Measurements from ENCODE around the gene NIN. TPM values are rescaled to one million over a fixed set of nuclear protein-coding genes. Genes with fewer than 3 reads are reported as not detected.
A peak's percentile ranks its signal among the peaks of the same experiment; 100 is the strongest.

Gene NIN
- total RNA-seq, 1 donor from 2014 or later = 25.2 TPM

GRCh38 chr14:50783563-50783962 is 47.4 kb downstream of the NIN start:
- intact Hi-C loops (cut with DNase I) = no loop called here
- peaks cover 0 to 6% of the 10 kb centered on the region in 2 donors for H3K36me3 ChIP-seq
- no peak for TF ChIP-seq CTCF (IDR thresholded peaks at IDR 0.05)

GRCh38 chr14:50780393-50780792 is 50.6 kb downstream of the NIN start:
- H3K4me1 ChIP-seq = peaks cover 3 to 11% of the 10 kb centered on the region in 2 donors
- H3K9me3 ChIP-seq = no peaks in the 10 kb centered on the region
- no peak overlapping the region for H3K27ac ChIP-seq
- TF ChIP-seq CTCF (IDR thresholded peaks at IDR 0.05) = no peak
- H3K27me3 ChIP-seq = no peaks in the 10 kb centered on the region
- no peak overlapping the region for H3K4me3 ChIP-seq
- intact Hi-C loops (cut with DNase I) = no loop called here
- no peak for DNase-seq (ENCODE audit: low spot score in 2 of 2)
- H3K36me3 ChIP-seq = peaks cover 0 to 5% of the 10 kb centered on the region in 2 donors

More at GRCh38 chr14:50783563-50783962, 47.4 kb downstream of the NIN start:
- H3K4me3 ChIP-seq = no peak overlapping the region
- no peak overlapping the region for H3K27ac ChIP-seq
- DNase-seq (ENCODE audit: low spot score in 2 of 2) = no peak
- H3K27me3 ChIP-seq = no peaks in the 10 kb centered on the region
- no peaks in the 10 kb centered on the region for H3K9me3 ChIP-seq
- H3K4me1 ChIP-seq = no peaks in the 10 kb centered on the region

GRCh38 chr14:50778721-50779483 is 52.1 kb downstream of the NIN start:
- no peak for DNase-seq (ENCODE audit: low spot score in 2 of 2)
- Histone ChIP-seq H3K36me3 (no peaks in the 10 kb centered on the region), H3K27me3 (no peaks in the 10 kb centered on the region), H3K4me3 (no peak overlapping the region), H3K4me1 (peaks cover 6 to 11% of the 10 kb centered on the region in 2 donors), H3K27ac (no peak overlapping the region), H3K9me3 (no peaks in the 10 kb centered on the region)
- TF ChIP-seq CTCF (IDR thresholded peaks at IDR 0.05) = no peak
- intact Hi-C loops (cut with DNase I) = loop anchor here (1.0 to 10.0 kb wide), 4 partner anchors 83 to 457 kb away; partner anchors contain the start of gene PYGL

GRCh38 chr14:50776522-50776921 is 54.4 kb downstream of the NIN start:
- TF ChIP-seq CTCF (IDR thresholded peaks at IDR 0.05) = no peak
- intact Hi-C loops (cut with DNase I) = loop anchor here (5.0 to 10.0 kb wide), 3 partner anchors 86 to 454 kb away; partner anchors contain the start of gene PYGL

GRCh38 chr14:50775357-50775756 is 55.6 kb downstream of the NIN start:
- TF ChIP-seq CTCF (IDR thresholded peaks at IDR 0.05) = no peak
- H3K27me3 ChIP-seq = no peaks in the 10 kb centered on the region
- intact Hi-C loops (cut with DNase I) = loop anchor here (2.0 to 10.0 kb wide), 4 partner anchors 87 to 453 kb away; partner anchors contain the start of genes PYGL and SAV1
- DNase-seq (ENCODE audit: low spot score in 2 of 2) = no peak
- peak overlapping the region; percentile 76 to 77 for H3K27ac ChIP-seq
- peak overlapping the region in 1 of 2 donors; percentile 30 for H3K4me3 ChIP-seq
- peaks cover 9 to 19% of the 10 kb centered on the region in 2 donors for H3K4me1 ChIP-seq
- H3K9me3 ChIP-seq = no peaks in the 10 kb centered on the region
- H3K36me3 ChIP-seq = peaks cover 0 to 15% of the 10 kb centered on the region in 2 donors

More at GRCh38 chr14:50776522-50776921, 54.4 kb downstream of the NIN start:
- DNase-seq (ENCODE audit: low spot score in 2 of 2) = no peak
- Histone ChIP-seq H3K27me3 (no peaks in the 10 kb centered on the region), H3K36me3 (peaks cover 0 to 4% of the 10 kb centered on the region in 2 donors), H3K9me3 (no peaks in the 10 kb centered on the region), H3K4me3 (no peak overlapping the region), H3K27ac (peak overlapping the region in 1 of 2 donors; percentile 77), H3K4me1 (peaks cover 6 to 11% of the 10 kb centered on the region in 2 donors)

Data from ascending aorta (tissue), 2 donors.